Activated naive CD4-positive, alpha-beta T cell (primary cell): ENCODE results near the gene HSD17B4.
"Not testable (repeated sequence)": the region's sequence is repeated elsewhere in the genome, so short reads cannot be mapped to it uniquely, and the experiment has no call there.

ENCODE experiments used
- DNase-seq, 4 experiments: peaks; one replicate each; lab custom pipeline; 2025; lab: John Stamatoyannopoulos, UW

HSD17B4 gene

DNA sequence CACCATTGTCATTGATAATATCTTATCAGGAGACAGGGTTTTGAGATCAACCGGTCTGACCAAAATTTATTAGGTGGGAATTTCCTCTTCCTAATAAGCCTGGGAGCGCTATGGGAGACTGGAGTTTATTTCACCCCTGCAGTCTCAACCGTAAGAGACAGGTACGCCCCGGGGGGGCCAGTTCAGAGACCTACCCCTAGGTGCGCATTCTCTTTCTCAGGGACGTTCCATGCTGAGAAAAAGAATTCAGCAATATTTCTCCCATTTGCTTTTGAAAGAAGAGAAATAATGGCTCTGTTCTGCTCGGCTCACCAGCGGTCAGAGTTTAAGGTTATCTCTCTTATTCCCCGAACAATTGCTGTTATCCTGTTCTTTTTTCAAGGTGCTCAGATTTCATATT is 28.3 kb downstream of the HSD17B4 start:
- DNase-seq, result not testable (repeated sequence)

DNA sequence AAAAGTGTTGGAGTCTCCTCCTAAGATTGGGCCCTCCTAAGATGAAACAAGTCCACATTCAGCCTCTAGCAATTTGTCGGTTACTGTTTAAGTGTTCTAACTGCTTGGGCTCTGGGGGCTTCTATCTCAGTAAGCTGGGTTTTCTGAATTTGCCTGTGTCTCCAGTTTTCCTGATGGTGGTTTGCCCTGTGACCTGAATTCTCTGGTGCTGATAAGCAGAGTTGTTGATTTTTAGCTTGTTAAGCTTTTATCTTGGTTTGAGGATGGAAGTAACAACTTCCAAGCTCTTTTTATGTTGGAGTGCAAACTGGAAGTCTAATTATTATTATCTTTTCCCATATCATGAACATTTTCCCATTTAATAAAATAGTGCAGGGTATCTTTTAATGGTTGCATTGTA is 30.9 kb downstream of the HSD17B4 start:
- DNase-seq, result no peak

- DNase-seq, result no peak
Measured at GRCh38 chr5:119484884-119485283, 32.6 kb downstream of the HSD17B4 start.

GRCh38 chr5:119501671-119502179 is 49.4 kb downstream of the HSD17B4 start:
- no peak for DNase-seq

DNA sequence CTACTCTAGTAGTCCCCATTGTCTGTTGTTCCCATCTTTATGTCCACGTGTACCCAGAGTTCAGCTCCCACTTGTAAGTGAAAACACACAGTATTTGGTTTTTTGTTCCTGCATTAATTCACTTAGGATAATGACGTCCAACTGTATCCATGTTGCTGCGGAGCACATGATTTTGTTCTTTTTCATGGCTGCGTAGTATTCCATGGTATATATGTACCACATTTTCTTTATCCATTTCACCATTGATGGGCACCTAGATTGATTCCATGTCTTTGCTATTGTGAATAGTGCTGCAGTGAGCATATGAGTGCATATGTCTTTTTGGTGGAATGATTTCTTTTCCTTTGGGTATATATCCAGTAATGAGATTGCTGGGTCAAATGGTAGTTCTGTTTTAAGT is 51.6 kb downstream of the HSD17B4 start:
- not testable (repeated sequence) for DNase-seq

DNA sequence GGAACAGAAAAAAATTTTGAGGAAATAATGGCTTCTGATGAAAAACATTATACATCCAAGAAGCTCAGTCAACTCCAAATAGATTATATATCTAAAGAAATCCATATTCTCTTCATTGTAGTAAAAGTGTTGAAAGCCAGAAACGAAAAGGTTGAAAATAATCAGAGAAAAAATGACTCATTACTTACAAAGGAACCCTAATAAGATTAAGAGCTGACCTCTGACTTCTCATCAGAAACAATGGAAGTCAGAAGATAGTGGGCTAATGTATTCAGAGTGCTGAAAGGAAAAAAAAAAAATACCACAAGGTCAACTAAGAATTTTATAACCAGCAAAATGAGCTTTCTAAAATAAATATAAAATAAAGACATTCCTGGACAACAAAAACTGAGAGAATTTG is 60.0 kb downstream of the HSD17B4 start:
- DNase-seq, result no peak

DNA sequence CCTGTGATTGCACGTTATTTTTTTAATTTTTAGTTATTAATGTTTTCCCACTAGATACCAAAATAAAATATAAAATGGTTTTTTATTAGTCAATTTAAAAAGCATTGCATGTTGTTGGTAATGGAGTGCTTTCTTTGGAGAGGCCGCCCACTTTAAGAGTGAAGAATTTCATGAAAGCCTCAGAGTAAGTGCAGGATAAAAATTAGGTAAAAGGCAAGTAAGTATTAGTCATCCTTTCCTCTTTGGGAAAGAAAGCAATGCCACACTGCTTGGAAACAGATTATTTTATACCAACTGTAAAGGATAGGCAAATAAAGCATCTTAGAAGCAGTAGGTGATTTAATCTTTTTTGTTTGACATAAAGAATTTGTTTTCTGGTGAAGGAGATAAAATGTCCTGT is 62.9 kb downstream of the HSD17B4 start:
- DNase-seq, result no peak

- not testable (repeated sequence) for DNase-seq
Measured at GRCh38 chr5:119517115-119517514, 64.8 kb downstream of the HSD17B4 start.

- DNase-seq, result no peak
Measured at GRCh38 chr5:119521232-119521631, 68.9 kb downstream of the HSD17B4 start.

- no peak for DNase-seq
Measured at GRCh38 chr5:119522841-119523240, 70.5 kb downstream of the HSD17B4 start.

GRCh38 chr5:119524485-119524884 is 72.2 kb downstream of the HSD17B4 start:
- DNase-seq, result no peak

GRCh38 chr5:119527351-119527750 is 75.1 kb downstream of the HSD17B4 start:
- no peak for DNase-seq

GRCh38 chr5:119529811-119530210 is 77.5 kb downstream of the HSD17B4 start:
- DNase-seq, result no peak

GRCh38 chr5:119532637-119533036 is 80.3 kb downstream of the HSD17B4 start:
- DNase-seq, result no peak

GRCh38 chr5:119537704-119538103 is 85.4 kb downstream of the HSD17B4 start:
- DNase-seq, result no peak

GRCh38 chr5:119541716-119542115 is 89.4 kb downstream of the HSD17B4 start:
- DNase-seq, result no peak

- no peak for DNase-seq
Measured at GRCh38 chr5:119551819-119552218, 99.5 kb downstream of the HSD17B4 start.

DNA sequence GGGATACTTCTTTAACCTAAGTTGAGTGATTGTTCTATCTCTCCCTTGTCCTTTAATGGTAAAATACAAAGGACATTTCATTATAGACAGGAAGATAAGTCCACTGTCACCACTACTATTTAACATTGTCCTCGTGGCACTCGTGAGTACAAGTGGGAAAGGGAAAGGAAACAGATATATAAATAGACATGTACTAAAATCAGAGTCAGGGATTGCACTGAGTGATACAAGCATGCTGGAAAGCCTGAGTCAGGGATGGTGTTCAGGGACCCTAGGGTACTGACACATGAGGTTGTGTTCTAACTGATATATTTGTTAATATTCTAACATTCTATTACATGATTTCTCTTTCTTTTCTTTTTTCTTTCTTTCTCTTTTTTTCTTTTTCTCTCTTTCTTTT is 102.3 kb downstream of the HSD17B4 start:
- DNase-seq, result no peak

- DNase-seq, result no peak
Measured at GRCh38 chr5:119570910-119571309, 118.6 kb downstream of the HSD17B4 start.

- no peak for DNase-seq
Measured at GRCh38 chr5:119578937-119579336, 126.6 kb downstream of the HSD17B4 start.

DNA sequence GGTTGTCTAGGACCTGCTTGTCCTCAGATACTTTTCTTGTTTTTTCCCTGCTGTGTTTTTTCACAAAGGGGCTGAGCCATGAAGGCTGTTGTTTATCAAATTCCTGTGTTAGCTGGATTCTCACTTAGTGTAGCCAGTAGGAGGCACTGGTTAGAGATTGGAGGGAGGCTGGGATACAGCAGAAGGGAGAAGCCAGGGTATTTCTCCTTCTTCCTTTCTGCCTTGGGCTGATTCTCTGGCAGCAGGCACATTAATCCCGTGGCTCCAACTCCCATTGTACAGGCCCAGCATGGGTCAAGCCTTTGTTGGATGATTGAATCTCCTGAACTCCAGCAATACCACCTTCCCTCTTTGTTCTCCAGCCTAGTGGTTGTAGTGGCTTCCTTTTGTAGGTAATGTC is 130.7 kb downstream of the HSD17B4 start:
- no peak for DNase-seq

- no peak for DNase-seq
Measured at GRCh38 chr5:119583684-119584083, 131.4 kb downstream of the HSD17B4 start.
